Activated CD4-positive, CD25-positive, alpha-beta regulatory T cell (primary cell): ENCODE results near the gene CAST.
"Not testable (repeated sequence)": the region's sequence is repeated elsewhere in the genome, so short reads cannot be mapped to it uniquely, and the experiment has no call there.

Experiments used
- DNase-seq, 4 experiments: peaks; one replicate each; lab custom pipeline; 2025; lab: John Stamatoyannopoulos, UW

The CAST gene

DNA sequence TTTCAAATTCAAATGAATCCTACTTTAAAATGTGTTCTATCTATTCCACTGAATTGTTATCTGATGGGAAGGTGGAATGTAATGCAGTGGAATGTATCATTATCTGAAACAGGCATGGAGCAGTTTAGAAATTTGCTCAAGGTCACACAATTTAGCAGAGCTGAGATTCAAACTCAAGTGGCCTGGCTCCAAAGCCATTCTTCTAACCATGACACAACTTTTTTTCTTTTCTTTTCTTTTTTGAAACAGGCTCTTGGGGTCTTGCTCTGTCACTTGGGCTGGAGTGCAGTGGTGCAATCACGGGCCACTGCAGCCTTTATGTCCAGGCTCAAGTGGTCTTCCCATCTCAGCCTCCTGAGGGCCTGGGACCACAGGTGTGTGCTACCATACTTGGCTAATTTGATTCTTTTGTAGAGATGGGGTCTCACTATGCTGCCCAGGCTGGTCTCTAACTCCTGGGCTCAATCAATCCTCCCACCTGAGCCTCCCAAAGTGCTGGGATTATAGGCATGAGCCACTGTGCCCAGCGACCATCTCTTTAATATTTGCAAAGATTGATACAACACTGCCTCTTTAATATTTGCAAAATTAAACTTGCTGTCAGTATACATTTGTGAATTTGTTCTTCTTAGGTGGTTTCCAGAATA lies 50.0 kb downstream of the CAST start:
- DNase-seq = no peak

DNA sequence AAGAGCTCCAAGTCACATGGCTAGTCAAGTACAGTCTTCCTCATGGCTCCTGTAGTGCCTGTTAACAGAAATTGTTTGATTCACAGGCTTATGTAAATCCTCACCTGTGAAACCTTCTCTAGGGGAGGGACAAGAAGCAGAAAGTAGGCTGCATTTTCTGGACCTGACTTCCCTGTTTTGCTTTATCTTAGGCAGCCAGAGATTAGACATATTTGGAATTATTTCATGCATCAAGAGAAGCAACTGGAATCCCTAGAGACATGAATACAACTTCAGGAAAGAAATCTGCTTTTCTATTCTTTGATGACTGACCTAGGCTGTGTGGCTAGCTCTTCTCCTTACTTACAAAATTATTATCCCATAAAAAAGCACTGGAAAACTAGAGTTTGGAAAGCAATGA lies 52.3 kb downstream of the CAST start:
- no peak for DNase-seq

DNA sequence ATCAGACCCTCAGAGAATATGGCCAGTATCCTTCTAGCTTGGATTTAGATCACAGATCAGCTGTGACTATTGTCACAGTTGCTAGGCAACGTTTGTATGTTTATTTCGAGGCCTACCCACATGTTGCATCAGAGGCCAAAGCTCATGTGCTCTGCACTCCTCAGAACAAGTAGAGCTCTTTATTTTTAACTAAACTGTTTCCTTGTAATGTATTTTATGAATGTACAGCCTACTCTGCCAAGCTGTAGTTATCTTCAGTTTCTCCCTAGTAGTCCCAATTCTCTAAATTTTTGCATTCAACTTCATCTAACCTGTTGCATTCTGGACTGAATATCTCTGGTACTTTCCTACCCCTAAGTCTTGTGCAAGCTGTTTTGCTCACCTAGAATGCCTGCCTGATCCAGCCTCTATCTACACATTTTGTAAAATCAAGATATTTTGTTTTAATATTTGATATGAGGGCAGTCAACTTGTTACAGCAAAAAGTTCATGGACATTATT lies 52.8 kb downstream of the CAST start:
- DNase-seq = no peak

DNA sequence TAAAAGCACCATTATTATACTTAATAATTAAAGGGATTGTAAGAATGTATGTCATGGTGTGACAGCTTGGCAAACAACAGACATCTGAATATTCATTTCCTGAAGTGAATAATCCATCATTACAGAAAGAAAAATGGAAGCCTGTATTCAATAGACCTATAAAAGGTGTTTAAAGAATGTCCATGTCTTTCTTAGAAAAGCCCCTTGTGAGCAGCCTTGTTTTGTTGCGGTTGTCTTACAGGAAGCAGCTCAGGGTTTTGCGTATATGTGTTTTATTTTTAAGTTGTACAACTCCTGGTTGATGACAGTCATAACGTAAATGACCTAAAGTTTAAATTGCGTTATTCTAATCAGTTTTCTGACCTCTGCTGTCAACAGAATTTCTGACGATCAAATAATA lies 53.8 kb downstream of the CAST start:
- DNase-seq = no peak

DNA sequence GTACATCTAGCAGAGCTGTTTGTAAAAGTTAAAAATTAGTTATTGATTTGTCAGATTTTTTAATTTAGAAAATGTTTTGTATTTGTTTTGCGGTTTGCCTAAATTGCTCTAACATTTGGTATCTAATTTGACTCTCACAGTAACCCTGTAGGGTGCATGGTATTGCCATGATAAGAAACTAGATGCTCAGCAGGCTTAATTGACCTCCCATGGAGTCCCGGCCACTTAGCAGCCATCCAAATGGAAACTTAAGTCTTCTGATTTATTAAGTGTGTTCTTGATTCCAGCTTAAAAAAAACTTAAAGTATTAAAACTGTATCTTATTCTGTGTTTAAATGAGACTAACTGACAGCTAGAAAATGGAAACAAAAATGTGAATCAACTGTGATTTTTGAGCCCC lies 54.5 kb downstream of the CAST start:
- DNase-seq = no peak

DNA sequence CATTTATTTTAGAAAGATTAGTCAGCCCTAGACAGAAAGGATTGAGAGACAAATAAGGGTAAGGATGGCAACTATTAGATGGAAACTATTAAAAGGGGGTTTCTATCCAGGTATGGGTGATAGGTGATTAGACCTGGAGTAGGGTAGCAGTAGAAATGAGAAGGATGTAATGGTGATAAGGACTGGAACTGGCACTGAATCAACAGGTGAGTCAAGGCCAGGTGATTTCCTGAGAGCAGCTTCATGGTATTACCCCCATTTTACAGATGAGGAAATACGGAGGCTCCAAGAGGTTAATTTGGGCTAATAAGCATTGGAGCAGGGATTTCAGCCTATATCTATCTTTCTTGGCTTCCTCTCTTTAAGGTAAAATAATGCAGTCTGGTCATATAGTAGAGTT lies 55.7 kb downstream of the CAST start:
- DNase-seq = no peak

DNA sequence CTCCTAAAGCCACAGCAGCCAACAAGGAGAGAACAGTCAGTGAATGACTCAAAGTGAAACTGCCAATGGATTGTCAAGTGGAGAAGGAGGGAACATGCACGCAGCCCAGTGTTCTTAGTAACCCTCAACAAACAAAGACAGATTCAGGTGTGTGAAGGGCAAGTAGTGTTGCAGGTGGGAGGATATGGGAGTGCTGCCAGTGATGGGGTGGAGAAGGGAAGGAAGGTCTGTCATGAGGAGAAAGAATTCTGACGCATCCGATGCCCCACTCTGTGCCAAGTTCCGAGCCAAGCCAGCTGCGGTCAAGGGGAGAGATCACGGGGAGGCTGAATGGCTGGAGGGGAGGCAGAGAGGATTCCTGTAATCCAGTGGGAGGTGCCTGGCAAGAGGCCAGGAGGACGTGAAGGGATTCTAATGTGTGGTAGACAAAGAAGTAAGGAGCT lies 56.5 kb downstream of the CAST start:
- no peak for DNase-seq

DNA sequence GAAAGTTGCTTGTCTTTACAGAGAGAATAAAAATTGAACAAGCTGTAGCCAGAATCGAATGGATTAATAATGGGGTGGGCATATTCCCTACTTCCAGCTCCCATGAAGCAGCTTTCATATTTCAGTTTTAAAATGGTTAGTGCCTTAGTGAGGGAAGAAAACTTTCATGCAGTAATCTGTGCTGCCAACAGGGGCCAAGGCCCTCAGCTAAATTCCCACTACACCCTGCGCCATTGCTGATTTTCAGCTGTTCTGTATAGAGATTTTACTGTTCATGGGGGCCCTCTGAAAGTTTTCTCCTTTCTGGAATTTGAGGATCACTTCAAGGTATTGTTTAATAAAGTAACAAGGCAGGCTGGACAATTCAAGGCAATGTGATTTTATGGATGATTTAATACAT lies 58.2 kb downstream of the CAST start:
- DNase-seq = no peak

DNA sequence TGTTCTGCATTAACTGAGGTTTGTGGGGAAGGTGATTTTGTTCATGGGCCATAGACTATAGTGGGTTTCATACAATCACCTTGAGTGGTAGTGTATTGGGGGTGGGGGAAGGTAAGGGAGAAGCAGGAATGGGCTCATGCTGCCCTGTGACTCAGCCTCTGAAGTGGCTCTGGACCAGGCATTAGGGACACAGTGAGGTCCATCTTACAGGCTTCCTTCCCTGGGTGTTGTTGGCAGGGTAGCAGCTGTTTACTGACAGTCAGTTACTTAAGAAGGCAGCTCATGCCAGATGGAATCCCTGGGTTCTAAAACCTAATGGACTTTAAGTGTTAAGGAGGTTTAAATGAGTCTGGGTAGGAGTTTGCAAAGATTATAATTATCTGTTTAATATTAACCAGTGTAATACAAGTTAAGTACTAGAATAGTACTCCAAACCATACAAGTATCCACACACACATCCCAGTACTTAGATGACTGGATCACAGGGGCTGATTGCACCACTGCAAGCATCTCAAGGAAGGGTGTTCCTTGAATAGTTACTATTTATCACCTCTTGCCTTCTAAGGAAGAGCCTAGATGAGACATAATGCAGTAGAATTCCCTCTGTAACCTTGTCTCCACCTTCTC lies 59.3 kb downstream of the CAST start:
- DNase-seq = no peak

DNA sequence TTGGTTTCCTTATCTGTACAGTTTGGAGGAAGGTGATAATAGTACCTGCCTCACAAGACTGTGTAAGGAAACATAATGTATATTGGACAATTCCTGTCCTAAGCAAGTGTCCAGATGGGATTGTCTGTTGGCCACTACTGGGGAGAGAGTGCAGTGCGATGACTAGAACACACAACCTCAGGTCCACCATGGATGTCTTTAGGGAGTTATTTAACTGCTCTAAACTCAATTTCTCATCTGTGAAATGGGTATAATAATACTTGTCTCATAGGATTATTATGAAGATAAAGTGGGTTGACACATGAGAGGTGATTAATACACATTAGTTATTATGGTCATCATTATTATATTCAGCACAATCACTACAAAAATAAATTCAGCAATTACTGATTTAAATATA lies 63.1 kb downstream of the CAST start:
- no peak for DNase-seq

DNA sequence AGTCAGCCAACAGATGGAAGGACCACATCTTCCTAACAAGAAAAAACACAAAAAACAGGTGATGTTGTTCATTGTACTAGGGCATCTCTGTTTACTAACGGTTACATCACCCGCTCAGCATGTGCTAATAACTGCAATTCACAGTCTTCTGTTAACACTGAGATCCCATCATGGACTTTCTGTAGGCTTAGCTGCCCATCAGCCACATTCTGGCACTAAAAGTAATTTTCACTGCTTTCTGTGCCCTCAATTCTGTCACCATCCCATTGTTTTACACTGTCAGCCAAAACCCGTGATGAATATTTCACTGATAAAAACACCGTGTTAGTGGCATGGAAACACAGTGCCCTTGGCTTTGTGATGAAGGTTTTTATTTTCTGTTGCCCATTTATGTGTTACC lies 64.6 kb downstream of the CAST start:
- DNase-seq = no peak

DNA sequence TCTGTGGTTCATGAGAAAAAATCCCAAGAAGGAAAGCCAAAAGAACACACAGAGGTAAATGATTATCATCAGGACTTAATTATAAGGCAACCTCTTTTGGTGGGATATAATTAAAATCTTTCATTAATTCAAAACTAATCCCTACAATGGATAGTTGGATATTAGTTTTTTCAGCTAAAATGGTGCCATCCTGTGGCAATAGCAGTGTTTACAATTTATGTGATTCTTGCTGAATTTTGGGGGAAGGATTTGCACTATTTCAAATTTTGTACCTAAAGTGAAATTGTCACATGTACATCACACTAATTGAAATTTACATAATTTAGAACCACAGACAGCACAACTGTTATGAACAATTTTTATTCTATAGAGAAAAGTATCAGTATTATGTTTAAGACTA lies 67.0 kb downstream of the CAST start:
- DNase-seq = no peak

DNA sequence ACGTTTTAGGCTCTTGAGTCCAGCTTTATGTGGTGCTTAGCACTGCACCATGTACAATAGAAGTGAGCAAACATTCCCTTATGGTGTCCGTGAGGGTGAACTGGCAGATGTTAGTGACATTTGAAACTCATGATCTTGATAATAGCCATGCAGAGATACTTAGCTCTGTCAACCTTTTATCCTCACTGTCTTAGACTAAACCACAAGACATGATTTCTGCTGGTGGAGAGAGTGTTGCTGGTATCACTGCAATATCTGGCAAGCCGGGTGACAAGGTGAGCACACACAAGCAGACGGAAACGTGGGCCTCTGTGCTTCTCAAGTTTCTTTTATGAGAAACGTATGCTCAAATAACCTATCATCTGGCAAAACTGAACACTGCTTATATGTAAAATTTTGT lies 68.4 kb downstream of the CAST start:
- DNase-seq = no peak

DNA sequence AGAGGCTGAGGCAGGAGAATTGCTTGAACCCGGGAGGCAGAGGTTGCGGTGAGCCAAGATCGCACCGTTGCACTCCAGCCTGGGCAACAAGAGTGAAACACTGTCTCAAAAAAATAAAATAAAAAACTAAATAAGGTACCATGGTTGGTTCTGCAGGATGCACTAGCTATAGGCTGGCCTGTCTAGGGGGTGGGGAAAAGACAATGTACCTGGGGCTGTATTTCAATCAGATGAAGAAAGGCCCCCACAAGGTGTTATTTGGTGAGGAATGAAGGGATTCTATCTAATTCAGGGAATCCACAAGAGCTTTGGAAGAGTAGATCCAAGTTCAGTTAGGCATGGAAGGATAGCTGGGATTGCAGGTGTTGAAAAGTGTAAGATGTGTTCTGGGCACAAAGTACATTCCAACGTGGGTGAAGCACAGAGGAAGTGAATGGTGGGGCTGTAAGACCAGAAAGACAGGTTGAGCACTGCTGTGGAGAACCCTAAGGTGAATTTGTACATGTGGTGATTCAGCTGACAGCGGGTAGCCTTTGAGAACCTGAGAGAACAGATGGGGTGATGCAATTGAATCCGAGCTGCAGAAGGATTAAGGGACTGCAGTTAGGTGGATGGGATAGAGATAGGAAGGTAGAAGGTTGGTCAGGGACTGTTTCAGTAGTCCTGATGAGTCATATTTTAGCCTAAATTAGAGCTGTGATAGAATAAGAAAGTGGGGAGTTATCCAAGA lies 71.8 kb downstream of the CAST start:
- DNase-seq = no peak

DNA sequence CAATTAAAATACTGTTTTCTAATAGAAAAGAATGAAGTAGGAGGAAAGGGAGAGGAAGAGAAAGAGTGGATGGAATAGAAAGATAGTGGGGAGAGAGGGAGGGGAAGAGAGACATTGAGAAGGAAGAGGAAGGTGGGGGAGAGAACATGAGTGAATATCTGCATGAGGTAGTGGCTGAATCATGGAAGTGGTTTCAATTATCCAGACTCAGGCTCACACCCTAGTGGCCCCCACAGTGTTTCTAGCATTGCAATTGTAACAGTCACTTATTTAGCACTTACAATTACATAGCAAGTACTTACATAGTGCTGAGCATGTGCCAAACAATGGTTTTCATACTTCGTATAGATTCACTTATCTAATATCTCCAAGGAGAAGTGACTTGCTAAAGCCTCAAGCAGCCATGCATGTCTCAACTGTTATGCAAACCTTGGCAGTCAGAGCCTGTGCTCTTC lies 72.7 kb downstream of the CAST start:
- DNase-seq = no peak

DNA sequence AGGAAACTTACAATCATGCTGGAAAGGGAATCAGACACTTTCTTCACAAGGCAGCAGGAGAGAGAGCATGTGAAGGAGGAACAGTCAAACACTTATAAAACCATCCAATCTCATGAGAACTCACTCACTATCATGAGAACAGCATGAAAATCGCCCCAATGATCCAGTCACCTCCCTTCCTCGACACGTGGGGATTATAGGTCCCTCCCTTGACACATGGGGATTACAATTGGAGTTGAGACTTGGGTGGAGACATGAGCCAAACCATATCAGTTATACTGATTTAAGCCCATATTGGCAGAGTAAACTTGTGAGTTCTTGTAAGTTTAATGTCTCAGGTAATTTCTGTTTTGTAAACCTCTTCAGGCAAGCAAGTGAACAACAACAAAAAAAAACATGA lies 74.8 kb downstream of the CAST start:
- DNase-seq = no peak

DNA sequence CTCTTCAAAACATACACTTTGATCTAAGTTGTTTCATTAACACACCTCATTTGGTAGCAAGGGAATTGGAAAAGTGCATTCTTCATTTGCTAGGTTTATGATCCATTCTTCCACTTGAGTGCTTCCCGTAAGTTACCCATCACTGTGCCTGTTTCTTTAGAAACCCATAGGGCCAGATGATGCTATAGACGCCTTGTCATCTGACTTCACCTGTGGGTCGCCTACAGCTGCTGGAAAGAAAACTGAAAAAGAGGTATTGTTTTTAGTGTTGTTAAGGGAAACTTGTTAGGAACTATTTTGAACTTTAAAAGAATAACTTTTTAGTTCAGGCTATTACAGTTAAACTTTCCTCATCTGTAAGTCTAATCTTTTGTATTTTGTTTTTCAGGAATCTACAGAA lies 78.9 kb downstream of the CAST start:
- no peak for DNase-seq

DNA sequence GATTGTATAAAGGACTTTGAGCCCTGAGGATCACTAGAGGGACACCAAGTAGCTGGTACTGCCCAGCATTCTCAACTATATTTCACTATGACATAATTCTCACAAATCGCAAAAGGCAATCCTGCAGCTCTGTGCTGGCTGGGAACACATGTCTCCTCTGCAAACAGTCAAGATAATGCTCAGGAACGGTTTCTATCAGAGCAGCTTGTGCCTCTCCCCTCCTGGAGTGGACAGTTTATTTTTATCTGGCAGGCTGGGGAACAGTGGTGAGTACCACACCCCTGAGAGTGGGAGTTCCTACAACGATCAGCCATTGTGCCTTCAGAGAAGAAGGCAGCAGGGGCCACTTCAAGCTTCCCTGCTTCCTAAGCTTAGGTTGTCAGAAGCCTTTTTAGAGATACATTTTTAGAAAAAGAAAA lies 79.7 kb downstream of the CAST start:
- no peak for DNase-seq

DNA sequence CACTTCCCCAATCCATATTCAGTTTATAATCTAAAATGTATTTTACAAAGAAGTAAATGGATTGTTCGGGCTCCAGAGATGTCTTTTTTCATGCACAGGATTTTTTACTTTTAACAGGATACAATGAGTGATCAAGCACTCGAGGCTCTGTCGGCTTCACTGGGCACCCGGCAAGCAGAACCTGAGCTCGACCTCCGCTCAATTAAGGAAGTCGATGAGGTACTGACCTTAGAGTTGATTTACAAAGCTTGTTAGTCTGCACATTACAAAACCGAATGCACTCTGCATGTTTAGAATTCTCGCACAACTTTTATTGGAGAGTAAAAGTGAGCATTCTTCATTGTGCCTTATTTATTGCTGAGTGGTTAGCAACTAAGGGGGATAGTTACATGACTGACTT lies 80.4 kb downstream of the CAST start:
- no peak for DNase-seq

DNA sequence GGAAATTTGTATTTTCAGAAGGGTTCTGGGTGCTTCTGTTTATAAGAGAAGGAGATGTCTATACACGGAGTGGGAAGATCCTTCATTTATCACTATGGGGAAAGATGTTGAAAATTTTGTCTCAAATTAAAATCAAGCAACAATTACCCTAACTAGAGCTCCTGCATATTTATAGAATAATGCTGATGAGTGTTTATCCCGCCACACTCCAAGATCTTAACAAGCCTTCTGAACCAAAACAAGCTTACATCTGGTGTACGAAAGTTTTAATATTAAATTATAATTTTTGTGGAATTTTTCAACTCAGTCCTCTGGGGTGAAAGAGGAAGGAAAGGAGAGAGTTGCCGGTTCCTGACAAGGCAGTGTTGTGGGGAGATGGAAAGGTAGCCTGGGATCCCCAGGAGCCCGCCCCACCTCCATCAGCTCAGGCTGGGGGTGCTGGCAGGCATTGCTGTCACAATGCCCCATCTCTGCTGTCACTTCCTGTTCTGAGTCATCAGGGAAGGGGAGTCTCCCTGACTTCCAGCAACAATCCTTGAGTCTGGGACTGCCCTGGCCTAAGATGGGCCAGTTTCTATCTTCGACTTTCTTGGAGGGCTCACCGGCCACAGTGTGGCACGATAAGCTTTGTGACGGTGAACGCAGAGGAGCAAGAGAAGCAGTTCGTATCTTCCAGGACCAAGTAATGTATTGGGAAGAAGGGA lies 81.0 kb downstream of the CAST start:
- DNase-seq = no peak

DNA sequence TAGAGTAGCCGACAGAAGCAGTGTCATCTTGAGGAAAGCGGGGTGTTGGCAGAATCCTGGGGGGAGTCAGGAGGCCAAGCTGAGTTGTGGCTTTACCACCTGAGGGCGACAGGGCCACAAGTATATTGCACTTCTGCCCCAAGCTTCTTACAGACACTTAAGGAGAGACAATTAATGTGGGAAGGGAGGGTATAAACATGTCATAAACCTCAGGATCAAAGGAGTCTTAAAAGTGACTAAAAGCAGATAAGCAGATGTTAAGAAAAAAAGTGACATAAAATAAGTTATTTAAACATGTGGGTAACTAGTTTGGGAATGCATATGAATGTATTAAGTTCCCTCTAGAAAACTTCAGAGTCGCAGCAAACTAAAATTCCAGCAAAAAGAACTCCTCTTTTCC lies 81.6 kb downstream of the CAST start:
- no peak for DNase-seq

DNA sequence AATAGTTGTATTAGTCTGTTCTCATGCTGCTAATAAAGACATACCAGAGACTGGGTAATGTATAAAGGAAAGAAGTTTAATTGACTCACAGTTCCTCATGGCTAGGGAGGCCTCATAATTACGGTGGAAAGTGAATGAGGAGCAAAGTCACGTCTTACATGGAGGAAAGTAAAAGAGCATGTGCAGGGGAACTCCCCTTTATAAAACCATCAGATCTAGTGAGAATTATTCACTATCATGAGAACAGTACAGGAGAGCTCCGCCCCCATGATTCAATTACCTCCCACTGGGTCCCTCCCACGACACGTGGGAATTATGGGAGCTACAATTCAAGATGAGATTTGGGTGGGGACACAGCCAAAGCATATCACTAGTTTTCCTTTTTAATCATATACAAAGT lies 82.0 kb downstream of the CAST start:
- DNase-seq = not testable (repeated sequence)

DNA sequence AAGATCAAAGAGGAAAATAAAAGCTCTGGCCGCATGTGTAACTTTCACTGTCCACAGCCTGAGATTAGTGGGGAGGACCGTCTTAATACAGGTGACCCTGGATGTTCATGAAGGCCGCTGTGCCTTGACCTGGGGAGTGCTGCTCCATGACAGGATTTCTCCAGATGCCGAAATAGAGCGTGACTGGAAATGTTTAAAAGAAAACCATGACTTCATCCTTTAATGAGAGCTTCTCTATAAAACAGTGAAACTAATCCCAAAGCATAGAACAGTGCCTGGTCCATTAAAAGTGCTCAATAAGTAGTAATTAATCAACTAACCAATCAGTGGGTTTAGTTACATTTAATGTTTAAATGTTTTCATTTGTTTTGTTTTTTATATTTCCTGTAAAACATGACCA lies 82.8 kb downstream of the CAST start:
- no peak for DNase-seq
